ENCODE measurements around the gene DUSP8.
A peak's percentile ranks its signal among the peaks of the same experiment; 100 is the strongest.

GRCh38 chr11:1548221-1549070 lies 23.6 kb downstream of the DUSP8 start:
- TF ChIP-seq CTCF (IDR thresholded peaks at IDR 0.05), result no peak
- TF ChIP-seq EP300 (IDR thresholded peaks at IDR 0.05), result peak in 3 of 4 donors; percentile 29 to 91 (median 62)
- TF ChIP-seq POLR2AphosphoS5 (IDR thresholded peaks at IDR 0.05), result peak; percentile 60 to 87 (median 68)

Data from sigmoid colon (tissue), 4 donors.